22Rv1 (cell line): ENCODE measurements around the gene ACOT4.

Source experiments
- CTCF ChIP-seq: fragments of 450-650 bp; IDR thresholded peaks from 2 replicates; pipeline ENCODE4 v1.5.1; 2017; ENCODE audit warnings: mild to moderate bottlenecking
- ZFX ChIP-seq: fragments of 450-650 bp; IDR thresholded peaks from 2 replicates; pipeline ENCODE4 v1.6.1; 2017; ENCODE audit warnings: antibody characterized with exemption, borderline replicate concordance

GRCh38 chr14:73588695-73589094 is 3.0 kb upstream of the ACOT4 start:
- no peak for TF ChIP-seq CTCF
- TF ChIP-seq ZFX: no peak
